Measurements from ENCODE around the gene SLIT3.

The SLIT3 gene

DNA sequence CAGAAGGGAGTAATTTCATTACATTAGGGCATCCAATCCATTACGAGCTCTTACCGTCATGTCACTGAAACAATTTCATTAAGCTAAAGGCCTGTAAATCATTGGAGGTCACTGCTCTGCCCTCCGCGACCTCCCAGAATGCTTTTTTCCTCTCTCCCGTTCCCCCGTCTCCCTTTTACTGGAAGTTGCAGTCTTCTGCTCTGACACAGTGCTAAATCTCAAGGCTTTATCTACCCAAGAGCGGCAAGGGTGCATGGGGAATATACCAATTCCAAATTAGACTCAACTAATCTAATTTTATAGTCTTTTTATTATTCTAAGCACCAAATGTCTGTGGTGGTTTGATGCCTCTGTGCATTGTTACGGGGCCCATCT lies 456.0 kb downstream of the SLIT3 start:
- no peak for DNase-seq

DNA sequence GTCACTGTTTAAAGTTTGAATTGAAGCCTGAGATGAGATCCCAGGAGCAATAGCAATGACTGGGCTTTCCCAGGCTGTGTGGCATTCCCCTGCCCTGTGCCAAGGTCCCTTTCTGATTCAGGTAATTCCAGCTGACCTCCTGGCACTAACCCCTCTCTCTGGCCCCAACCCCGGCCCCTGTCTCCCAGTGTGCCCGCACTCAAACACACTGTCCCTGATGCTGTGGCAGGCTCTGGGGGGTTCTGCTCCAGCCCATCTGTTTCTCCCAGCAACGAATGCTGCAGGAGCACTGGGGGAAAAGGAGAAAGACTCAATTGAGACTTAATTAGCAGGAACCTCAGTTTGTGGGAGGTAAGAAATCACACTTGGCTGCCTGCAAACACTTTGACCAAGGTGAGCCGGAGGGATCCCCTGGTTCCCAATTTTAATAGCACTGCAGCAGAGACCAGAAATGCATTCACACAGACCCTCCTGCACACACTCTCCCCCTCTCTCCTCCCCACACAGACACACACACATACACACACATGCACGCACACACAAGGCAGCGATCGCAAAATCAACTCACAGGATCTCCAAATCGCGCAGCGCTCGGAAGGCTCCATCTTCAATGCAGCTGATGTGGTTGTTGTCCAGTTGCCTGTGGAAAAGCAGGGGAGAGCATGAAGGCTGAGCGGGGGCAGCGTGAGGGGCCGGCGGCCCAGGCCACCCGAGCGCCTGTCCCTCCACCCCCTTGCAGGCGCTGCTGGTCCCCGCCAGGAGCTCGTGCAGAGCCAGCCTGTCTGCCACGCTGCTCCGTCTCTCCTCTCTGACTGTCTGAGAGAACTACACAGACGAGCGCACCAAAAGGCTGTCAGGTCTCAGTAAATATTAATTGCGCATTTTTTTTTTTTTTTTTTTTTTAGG lies 456.7 kb downstream of the SLIT3 start:
- no peak for DNase-seq

DNA sequence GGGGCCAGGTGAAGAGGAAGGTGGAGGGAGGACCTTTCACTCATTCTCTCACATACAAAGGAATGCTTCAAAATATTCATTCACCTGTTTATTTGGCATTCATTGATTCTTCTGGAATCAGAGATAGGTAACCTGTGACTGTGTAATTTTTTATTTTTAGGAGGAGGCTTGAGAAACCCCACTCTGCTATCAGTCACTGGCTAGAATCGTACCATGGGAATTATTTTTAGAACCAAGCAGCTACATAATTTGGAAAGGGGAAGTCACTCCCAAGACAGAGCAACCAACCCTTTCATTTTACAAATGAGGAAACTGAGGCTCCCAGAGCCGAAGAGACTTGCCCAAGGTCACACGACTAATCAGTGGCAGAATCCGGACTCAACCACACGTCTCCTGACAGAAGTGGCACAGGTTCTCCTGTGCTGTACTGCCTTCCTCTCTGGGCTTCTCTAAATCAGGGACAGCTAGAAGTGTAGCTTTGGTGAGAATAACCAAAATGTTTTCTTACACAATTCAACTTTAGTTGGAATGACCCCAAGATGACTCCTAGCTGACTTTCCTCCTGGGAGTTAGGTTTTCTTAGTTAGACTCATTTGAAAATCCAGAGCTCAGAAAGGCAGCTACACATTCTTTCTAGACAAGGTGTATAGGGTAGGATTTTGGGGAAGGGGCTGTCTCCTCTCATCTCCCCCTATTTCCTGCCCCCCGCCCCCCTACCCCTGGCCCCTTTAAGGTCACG lies 457.5 kb downstream of the SLIT3 start:
- DNase-seq = no peak

DNA sequence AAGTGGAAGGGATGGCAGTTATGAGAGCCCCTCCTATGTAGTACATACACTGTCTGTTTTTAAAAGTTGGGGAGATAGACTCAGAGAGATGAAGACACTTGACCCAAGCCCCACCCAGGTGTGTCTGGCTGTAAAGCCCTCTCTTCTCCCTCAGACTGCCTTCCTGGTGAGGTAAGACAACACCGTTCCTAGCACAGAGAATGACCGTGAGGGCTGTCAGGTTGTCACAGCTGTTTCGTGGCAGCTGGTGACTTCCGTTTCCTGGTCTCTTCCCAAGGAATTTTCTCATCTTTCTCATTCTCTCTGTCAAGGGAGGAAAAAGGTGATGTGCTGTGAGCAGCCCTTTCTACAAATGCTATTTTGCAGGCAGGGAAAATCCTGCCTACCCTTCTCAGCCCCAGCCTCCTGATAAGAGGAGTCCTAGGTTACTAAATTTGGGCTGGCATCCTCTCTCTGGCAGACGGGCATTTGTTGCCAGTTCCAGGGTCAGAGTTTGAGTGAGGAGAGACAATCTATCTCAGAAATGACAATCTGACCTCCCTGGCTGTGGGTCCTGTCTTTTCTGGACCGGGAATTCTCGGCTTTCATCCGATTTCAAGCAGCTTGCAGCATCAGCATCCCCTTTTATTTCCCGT lies 458.3 kb downstream of the SLIT3 start:
- no peak for DNase-seq

DNA sequence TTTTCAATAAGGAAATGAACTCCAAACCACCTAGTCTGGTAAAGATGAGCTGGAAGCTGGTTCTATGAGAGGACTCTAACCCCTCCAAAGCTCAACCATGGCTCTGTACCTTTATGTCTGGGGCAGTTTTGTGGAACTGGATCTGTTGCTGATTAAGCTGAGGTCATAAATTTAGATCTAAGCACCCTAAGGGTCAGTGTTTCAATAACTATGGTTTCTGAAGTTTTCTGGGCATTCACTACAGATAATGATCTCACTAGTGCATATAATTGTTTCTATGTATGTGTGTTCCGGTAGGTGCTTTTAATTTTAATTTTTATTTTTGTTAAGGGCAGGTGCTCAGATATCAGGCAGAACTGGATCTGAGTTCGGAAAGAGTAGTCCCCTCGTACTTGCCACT lies 463.1 kb downstream of the SLIT3 start:
- DNase-seq = no peak

DNA sequence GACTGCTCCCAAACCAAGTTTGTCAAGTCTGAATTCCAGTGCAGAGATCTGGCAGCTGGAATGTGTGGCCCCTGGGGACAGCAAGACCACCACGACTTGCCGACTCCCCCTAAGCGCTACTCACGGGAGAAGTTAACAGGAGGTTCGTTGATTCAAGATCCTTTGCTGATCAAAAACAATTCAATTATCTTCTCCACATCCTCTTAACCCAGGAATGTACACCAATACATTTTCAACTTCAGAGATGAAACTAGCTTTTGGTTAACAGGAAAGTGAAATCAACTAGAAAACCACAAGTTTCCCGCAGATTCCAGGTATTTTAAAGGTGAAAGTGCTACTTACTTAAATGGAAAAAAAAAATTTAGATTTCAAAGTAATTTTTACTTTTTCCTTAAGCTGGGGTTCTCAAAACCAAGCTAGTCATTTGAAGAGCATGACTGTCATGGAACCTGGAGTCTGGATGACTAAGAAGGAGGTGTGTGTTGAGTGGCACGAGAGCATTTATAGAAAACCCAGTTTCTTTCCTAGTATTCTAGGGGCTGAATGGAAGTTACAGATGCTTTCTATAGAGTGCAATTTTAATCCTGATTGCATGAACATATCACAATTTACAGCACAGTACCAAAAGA lies 464.2 kb downstream of the SLIT3 start:
- DNase-seq = no peak

DNA sequence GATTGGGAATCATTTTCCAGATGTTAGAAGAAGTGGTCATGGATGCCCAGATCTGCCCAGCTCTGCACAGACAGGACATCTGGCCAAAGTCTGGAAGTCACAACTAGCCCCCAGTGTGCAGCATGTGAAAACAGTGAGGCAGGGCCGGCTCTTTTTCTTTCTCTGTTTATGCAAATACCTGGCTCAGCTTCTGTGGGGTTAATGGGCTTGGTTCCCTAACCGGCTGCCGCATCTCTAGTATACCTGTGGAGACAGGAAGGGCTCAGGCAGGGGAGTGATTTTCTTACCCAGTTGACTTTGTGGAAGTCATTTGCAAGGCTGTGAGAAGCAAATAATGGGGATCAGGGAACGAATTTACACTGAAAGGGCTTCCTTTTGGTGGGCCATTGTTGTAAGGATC lies 467.0 kb downstream of the SLIT3 start:
- no peak for DNase-seq

DNA sequence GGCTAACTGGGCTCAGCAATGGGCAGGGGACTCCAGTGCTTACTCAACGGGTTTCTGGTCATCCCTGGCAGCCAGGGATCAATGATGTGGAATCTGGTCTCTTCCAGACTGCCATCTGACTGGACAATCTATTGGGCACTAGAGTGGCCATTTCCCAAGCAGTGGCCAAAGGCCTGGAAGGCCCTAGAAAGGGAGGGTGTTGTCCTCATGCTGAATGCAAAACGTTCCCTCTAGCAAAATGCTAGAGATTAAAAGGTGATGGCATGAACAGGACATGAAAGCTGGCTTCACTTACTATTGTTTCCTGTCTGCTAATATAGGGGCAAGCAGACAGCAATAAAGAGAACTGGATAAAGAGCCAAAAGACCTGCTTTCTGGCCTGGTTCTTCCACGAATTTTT lies 467.6 kb downstream of the SLIT3 start:
- DNase-seq = no peak

DNA sequence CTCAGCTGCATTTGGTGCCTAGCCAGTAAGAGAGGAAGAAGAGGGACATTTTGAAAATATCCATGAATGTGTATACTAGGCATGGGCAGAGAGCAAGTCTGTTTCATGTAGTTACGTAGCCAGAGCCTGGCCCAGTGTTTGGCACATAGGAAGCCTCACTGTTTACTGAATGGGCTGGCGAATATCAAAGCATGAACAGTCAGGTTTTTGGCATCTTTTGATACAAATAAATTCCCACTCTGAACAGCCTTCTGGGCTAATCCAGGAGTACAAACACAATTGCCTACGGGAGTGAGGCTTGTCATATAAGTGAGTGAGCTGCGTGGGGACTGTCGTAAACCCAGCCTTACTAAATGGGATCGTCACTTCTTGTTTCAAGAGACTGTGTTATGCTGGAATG lies 468.6 kb downstream of the SLIT3 start:
- no peak for DNase-seq

DNA sequence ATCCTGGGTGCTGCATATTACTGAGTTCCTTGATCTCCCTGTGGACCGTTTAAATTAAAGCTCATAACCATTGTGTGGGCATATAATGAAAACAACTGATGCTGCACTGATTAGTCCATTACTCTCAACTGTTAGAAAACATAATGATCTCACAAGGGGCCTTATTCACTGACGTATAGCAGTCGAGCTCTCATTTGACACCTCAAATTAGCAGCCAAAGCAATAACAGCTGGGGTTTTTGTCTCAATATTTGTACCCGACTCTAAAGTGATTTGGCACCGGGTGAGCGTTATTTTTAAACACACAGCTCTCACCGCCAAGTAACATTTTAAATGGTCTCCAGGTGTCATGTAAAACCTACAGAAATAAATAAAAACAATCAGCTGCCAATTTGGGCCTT lies 469.6 kb downstream of the SLIT3 start:
- DNase-seq = no peak

DNA sequence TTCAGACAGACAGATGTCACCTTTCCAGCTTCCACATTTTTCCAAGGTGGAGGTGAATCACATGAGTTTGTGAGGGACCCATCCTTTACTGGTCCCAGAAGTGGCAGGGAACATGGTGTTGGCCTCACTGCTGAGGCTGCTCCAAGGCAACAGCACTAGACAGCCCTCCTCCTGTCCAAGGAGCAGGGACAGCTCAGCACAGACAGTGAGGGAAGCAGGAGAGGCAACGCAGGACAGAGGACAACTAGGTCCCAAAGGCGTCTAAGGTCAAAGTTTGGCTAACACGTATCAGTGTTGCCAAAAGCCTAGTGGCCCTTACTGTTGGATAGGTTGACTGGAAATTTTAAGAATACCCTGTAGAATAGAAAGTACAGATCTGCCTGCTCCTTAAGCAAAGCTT lies 470.1 kb downstream of the SLIT3 start:
- DNase-seq = no peak

DNA sequence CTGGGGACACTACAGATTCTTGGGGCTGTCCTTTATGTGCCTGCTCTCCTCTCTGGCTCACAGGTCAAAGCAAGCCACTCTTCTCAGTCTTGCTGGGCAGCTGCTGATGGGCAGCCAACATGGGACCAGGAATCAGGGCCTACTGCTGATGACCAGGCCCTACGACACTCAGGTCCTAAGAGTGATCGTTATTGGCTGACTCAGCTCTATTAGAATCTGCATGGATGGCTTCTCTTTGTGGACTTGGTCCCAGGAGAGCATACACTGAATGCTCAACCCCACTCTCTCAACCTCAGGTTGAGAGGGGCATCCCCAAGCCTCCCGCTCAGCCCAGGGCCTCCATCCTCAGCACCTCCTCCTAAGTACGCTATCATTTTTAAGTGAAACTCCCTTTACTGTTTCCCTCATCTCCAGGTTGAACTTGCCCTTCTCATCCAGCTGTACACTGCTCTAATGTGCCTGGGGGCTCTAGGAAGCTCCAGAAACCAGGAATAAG lies 471.0 kb downstream of the SLIT3 start:
- no peak for DNase-seq

DNA sequence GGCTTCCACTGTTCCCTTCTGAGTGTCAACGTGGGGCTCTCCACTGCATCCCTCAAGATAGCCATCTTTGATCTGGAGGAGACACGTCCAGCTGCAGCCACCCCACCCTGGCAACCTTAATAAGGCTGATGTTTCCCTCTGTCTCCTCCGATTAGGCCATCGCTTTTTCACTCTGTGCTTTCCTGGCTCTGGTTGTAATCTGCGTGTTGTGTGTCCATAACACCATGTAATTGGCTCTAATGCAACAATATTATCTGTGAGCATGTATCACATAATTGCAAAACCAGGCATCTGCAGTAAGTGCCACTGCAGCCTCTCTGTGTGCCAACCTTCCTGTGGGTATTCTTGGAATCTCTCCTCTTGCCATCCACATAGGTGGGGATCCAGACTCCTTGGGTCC lies 471.9 kb downstream of the SLIT3 start:
- no peak for DNase-seq

DNA sequence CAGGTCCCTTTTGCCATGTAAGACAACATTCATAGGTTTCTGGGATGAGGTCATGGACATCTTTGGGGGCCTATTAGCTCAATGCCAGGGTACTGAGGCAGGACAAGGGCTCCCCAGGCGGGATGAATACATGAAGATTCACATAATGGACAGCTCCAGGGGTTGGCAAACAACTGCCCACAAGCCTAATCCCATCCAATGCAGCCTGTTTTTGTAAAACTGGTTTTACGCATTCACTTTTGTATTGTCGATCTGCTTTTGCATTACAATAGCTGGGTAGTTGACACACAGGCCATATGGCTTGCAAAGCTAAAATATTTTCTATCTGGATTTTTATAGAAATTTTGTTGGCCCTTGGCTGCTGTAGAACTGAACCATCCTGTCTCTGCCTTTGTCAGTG lies 473.3 kb downstream of the SLIT3 start:
- no peak for DNase-seq

DNA sequence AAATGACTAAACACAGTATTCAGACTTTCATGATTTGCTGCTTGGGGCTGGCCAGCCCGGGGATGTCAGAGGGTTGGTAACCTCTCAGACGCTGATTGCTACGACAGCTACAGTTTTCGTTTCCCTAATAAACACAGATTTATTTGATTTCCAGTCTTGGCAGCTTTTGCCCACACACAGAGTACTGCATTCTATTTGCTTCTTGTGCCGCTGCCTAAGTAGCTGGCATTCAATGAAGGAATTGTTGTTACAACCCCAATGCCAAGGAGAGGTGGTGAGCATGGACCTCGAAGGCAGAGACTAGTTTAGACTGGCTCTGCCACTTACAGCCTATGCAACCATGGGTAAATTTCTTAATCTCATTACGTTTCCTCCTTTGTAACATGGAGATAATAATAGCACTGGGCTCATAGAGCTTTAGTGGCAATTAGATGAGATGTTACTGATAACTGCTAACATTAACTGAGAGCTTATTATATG lies 474.7 kb downstream of the SLIT3 start:
- no peak for DNase-seq

DNA sequence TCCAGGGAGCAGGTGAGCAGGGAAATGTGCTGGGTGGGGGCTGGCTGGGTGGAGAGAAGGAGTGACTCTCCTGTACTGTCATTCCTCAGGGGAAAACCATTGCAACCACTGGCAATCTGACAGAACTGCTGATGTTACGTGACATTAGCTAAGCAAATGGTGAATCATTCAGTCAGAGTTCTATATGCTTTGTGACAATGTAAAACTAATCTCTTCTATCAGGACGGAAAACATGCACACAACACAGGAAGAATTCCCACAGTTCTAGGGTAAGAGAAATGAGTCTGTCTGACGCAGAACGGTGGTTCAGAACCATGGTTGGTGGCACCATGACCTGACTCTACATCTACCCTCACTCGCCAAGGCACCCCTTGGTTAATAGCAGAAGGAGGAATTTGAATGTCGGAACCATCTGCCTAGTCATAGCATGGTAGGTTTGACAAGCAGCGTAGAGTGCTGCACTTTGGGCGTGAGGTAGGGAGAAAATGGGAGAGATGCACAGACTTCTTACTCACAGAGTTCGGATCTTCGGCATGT lies 478.1 kb downstream of the SLIT3 start:
- DNase-seq = no peak

DNA sequence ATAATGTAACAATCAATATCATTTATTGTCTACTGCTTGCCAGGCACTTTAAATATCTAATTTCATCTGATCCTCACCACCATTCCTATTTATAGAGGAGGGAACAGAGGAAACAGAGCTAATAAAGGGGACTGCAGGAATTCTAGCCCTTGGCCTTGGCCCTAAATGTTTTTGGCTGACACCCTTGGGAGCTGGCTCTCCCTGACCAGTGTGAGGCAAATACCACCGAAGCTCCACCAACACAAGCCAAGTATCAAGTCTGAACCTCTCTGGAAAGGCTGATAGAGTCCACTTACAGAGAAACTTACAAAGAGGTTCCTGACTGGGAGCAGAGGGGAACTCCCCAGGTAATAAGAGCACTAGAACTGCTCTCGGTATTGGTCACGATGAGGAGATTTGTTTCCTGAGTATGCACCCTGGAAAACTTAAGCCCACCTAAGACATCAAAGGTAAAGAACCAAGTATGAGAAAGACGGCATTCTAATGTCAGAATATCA lies 478.6 kb downstream of the SLIT3 start:
- DNase-seq = no peak

DNA sequence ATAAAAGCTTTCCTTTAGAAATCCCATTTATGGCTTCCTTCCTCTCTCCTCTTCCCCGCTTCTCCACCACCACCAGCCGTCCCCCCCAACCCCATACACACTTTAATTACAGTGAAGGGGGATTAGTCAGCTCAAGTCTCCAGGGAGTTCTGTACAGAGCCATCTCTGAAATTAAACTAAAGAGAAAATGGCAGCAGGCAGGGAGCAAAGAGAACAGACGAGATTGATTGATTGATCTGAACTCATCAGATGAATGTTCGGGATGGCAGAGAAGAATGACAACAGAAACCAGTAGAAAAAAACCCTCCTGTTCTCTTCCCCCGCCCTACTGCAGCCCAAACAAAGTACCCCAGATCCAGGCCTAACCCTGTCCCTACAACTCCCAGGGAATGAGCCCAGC lies 480.1 kb downstream of the SLIT3 start:
- no peak for DNase-seq

DNA sequence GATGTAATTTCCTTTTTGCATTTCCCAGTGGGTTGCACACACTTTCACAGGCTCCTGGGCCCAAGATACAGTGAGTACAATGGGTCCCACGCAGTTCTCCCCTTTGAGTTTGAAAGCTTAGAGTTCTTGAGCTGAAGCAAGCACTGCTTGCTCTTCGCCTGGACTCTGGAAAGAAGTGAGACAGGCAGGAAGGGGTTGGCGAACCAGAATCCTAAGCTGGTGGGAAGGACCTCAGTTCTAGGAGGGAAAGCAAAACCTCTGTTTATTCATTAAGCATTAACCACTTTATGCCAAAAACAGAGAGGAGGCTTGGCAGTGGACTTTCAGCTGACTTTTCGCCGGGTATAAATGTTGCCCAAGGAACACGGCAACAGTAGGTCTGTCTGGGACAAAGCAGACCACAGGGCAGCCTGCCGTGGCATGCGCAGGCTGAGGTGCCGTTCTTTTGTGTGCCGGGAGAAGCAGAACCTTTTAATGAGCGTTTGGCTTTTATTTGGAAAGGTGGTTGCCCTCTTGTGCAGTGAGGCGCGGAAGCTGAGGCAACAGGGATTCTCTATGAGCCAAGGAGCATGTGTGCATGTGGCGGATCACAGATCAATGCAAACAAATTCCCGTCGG lies 481.8 kb downstream of the SLIT3 start:
- no peak for DNase-seq

DNA sequence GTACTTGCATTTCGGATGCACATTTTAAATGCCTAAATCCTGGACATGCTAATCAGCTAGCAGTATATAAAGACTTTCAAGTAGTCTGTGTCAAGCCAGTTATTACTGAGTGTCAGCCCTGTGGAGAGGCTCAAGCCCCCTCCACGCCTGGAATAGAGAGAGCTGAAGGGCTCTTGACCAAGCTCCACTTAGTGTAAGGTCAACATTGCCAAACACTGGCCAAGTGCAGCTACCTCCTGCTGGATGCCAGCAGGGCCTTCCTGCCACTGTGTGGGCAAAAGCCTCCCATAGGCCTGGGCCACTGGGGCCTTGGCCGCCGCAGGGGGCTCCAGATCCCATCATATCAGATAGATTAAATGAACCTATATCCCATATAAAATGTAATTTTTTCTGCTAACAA lies 482.4 kb downstream of the SLIT3 start:
- no peak for DNase-seq

DNA sequence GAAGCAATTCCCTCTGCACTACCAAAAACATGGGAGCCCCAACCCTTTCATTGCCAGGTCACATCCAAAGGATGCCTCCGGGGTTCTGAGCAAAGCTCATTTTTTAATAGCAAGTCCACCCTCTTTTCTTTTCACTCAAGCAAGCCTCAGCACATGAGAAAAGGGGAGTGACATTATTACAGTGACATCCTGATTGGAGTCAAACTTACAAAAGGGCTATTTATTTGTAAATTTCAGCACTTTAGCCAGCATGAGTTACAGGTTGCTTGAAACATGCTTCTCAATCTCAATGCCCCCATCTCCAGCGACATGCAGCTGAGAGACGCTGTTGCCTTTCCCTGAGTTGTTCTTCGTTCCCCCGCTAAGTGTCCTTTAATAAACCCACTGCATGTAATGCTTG lies 483.3 kb downstream of the SLIT3 start:
- no peak for DNase-seq

DNA sequence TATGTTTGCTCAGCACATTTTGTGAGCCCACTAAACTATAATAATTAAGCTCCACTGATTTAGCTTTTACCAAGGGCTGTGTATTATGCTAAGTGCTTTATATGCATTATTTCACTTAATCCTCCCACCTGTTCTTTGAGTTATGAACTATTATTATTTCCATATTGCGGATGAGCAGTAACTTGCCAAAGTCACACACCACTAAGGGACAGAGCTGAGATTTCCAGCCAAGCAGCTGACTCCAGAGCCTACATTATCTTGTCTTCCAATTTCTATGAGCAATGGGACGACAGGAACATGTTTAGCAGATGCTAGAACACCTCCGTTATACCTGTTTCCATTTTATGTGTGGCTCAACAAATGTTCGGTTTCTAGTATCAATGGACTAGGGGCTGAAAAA lies 484.3 kb downstream of the SLIT3 start:
- no peak for DNase-seq

All from RPMI8226 (cell line).